ENCODE measurements around the gene BPIFB3. TPM values are rescaled to one million over a fixed set of nuclear protein-coding genes. Genes with fewer than 3 reads are reported as not detected.
"Not testable (repeated sequence)": the region's sequence is repeated elsewhere in the genome, so short reads cannot be mapped to it uniquely, and the experiment has no call there.

BPIFB3 gene
- total and polyA plus RNA-seq, 11 donors = not detected

DNA sequence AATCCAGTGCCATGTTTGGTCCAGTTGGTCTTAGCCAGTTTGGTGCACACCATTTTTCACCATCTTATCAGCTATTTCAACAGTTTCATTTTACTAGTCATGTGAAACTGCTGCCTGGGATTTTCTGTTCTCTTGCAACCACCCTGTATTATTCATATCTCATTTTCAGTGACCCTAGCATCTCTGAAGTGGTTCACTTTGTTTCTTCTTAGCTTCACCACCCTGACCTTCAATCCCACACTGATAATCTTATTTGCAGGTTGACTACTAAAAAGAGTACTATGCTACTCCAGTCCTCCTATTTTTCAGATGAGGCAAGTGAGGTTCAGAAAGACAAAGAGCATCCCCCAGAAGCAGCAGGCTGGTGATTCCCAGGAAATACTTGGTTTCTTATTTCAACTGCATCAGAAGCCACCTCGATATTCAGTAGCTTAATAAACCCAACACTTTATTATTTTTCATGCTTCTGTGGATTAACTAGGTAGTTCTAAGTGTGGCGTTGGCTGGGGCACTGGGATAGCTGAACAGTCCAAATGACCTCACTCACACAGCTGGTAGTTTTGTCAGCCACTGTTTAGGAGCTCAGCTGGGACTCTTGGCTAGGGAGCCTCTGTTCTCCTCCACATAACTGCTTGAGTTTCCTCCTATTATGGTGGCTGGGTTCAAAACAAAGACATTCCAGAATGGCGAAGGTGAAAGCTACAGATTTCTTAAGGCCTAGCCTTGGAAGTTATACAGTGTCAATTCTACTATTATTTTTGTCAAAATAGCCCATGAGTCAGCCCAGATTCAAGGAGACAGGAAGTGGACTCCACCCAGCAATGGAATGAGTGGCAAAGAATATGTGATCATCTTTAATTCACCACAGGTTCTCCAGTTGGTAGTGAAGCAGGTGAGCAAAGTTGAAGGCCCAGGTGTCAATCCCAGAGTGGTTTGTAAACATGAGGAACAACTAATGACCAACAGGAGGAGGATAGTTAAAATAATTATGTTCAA lies 66.3 kb downstream of the BPIFB3 start:
- no peaks in the 10 kb centered on the region for H3K27me3 ChIP-seq
- no peak for DNase-seq
- no peaks in the 10 kb centered on the region for H3K36me3 ChIP-seq
- TF ChIP-seq POLR2A (IDR thresholded peaks at IDR 0.05) = no peak
- TF ChIP-seq, protein P1, sequence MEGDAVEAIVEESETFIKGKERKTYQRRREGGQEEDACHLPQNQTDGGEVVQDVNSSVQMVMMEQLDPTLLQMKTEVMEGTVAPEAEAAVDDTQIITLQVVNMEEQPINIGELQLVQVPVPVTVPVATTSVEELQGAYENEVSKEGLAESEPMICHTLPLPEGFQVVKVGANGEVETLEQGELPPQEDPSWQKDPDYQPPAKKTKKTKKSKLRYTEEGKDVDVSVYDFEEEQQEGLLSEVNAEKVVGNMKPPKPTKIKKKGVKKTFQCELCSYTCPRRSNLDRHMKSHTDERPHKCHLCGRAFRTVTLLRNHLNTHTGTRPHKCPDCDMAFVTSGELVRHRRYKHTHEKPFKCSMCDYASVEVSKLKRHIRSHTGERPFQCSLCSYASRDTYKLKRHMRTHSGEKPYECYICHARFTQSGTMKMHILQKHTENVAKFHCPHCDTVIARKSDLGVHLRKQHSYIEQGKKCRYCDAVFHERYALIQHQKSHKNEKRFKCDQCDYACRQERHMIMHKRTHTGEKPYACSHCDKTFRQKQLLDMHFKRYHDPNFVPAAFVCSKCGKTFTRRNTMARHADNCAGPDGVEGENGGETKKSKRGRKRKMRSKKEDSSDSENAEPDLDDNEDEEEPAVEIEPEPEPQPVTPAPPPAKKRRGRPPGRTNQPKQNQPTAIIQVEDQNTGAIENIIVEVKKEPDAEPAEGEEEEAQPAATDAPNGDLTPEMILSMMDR (IDR thresholded peaks at IDR 0.05) = no peak
- no peak for ATAC-seq
- WGBS, 4 donors = 70 to 82% (median 79%) methylated on average over 3 of the region's 3 CpGs
- H3K4me3 ChIP-seq = no peak overlapping the region
- H3K27ac ChIP-seq = no peak overlapping the region
- H3K9me3 ChIP-seq = peaks cover 0 to 13% (median 0%) of the 10 kb centered on the region in 12 donors
- intact Hi-C loops (cut with DNase I) = no loop called here
- no peaks in the 10 kb centered on the region for H3K4me1 ChIP-seq

DNA sequence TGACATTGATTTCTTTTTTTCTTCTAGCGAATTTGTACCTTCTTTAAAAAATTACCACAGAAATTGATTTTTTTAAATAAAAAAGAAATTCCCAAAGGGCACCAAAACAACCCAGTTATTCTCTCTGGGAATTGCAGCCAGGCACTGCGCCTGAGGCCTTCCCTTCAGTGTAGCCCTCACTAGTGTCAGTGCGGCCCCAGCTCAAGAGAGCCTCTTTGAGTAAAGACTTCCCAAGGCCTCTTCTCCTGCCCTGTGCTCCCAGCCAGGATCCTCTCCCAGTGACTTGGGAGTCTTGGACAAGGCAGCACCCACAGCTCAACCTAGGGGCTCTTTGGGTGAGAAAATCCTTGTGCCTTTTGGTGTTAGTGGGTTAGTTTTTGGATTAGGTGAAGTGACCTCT lies 67.2 kb downstream of the BPIFB3 start:
- no peaks in the 10 kb centered on the region for H3K36me3 ChIP-seq
- DNase-seq = no peak
- intact Hi-C loops (cut with DNase I) = no loop called here

DNA sequence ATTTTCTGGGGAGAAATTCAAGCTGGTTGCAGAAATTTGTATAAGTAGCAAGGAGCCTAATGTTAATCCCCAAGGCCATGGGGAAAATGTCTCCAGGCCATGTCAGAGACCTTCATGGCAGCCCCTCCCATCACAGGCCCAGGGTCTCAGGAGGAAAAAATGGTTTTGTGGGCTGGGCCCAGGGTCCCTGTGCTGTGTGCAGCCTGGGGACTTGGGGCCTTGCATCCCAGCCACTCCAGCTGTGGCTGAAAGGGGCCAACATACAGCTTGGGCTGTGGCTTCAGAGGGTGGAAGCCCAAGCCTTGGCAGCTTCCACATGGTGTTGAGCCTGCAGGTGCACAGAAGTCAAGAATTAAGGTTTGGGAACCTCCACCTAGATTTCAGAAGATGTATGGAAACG lies 68.6 kb downstream of the BPIFB3 start:
- intact Hi-C loops (cut with DNase I); H3K4me3 ChIP-seq; H3K4me1 ChIP-seq; H3K36me3 ChIP-seq; ATAC-seq; H3K27ac ChIP-seq; H3K27me3 ChIP-seq; DNase-seq: not testable (repeated sequence)
- H3K9me3 ChIP-seq = peaks cover 0 to 13% (median 0%) of the 10 kb centered on the region in 12 donors
- WGBS, 4 donors = 41 to 73% (median 44%) methylated on average over 1 of the region's 1 CpG

More for the DNA sequence above, 67.2 kb downstream of the BPIFB3 start:
- Histone ChIP-seq H3K4me3 (no peak overlapping the region), H3K27me3 (peaks cover 0 to 2% (median 0%) of the 10 kb centered on the region in 9 donors), H3K9me3 (peaks cover 0 to 13% (median 0%) of the 10 kb centered on the region in 12 donors), H3K27ac (no peak overlapping the region), H3K4me1 (no peaks in the 10 kb centered on the region)
- ATAC-seq = no peak
- WGBS, 4 donors = 88 to 95% (median 92%) methylated on average over 3 of the region's 3 CpGs
- TF ChIP-seq POLR2A (IDR thresholded peaks at IDR 0.05) = no peak

Other genes with a start within 250 kb of the BPIFB3 start
- gene MAPRE1, start 233.9 kb upstream of the BPIFB3 start, total RNA-seq = 10 to 100 TPM; 44.8 to 90.2 (median 72.2) TPM
- gene MAPRE1, start 233.9 kb upstream of the BPIFB3 start, polyA plus RNA-seq = 10 to 100 TPM; 22.7 to 75.3 TPM
- under 1 TPM in 2 of 9 donors, not detected in 7; 0.08 to 0.29 TPM for gene EFCAB8, start 195.0 kb upstream of the BPIFB3 start, total RNA-seq
- gene EFCAB8, start 195.0 kb upstream of the BPIFB3 start, polyA plus RNA-seq = under 1 TPM in 1 of 2 donors, not detected in 1; 0.03 TPM
- gene SUN5, start 49.5 kb upstream of the BPIFB3 start, total RNA-seq = not detected
- not detected for gene SUN5, start 49.5 kb upstream of the BPIFB3 start, polyA plus RNA-seq
- gene BPIFB2, start 46.2 kb upstream of the BPIFB3 start, total RNA-seq = not detected
- gene BPIFB2, start 46.2 kb upstream of the BPIFB3 start, polyA plus RNA-seq = not detected
- not detected for gene BPIFB6, start 22.3 kb upstream of the BPIFB3 start, total RNA-seq
- not detected for gene BPIFB6, start 22.3 kb upstream of the BPIFB3 start, polyA plus RNA-seq
- not detected for gene BPIFB4, start 25.7 kb downstream of the BPIFB3 start, total RNA-seq
- gene BPIFB4, start 25.7 kb downstream of the BPIFB3 start, polyA plus RNA-seq = not detected
- gene BPIFA2, start 114.3 kb downstream of the BPIFB3 start, total RNA-seq = not detected
- gene BPIFA2, start 114.3 kb downstream of the BPIFB3 start, polyA plus RNA-seq = not detected
- gene BPIFA3, start 163.4 kb downstream of the BPIFB3 start, total RNA-seq = not detected
- gene BPIFA3, start 163.4 kb downstream of the BPIFB3 start, polyA plus RNA-seq = not detected
- not detected for gene BPIFA1, start 182.1 kb downstream of the BPIFB3 start, total RNA-seq
- gene BPIFA1, start 182.1 kb downstream of the BPIFB3 start, polyA plus RNA-seq = not detected
- not detected for gene BPIFB1, start 229.3 kb downstream of the BPIFB3 start, total RNA-seq
- under 1 TPM in 1 of 2 donors, not detected in 1; 0.04 TPM for gene BPIFB1, start 229.3 kb downstream of the BPIFB3 start, polyA plus RNA-seq

Data from heart left ventricle (tissue), 16 donors.